Panc1 (cell line): ENCODE data around the gene COL5A2.

Source experiments
- CTCF ChIP-seq: fragments of 450-650 bp; IDR thresholded peaks from 2 replicates; pipeline ENCODE4 v1.5.1; 2017; ENCODE audit warnings: mild to moderate bottlenecking
- POLR2AphosphoS5 ChIP-seq: IDR thresholded peaks from 2 replicates; pipeline ENCODE4 v1.6.1; 2012; ENCODE audit warnings: mild to moderate bottlenecking, low read depth, low read length, moderate library complexity
- REST ChIP-seq, 2 experiments: IDR thresholded peaks; 2 replicates each; pipeline ENCODE4 v1.6.1; 2011 to 2012; ENCODE audit warnings: low read depth in 2 of 2, control low read depth in 1 of 2, low read length in 1 of 2, mild to moderate bottlenecking in 1 of 2, moderate library complexity in 1 of 2; ENCODE audit not compliant: insufficient read depth in 1 of 2
- SIN3A ChIP-seq: IDR thresholded peaks from 2 replicates; pipeline ENCODE4 v1.6.1; 2012; ENCODE audit warnings: low read depth, mild to moderate bottlenecking, low read length, moderate library complexity, borderline replicate concordance; ENCODE audit not compliant: insufficient read depth

- no peak for TF ChIP-seq CTCF
- TF ChIP-seq POLR2AphosphoS5: no peak
- no peak for TF ChIP-seq REST (IDR thresholded peaks at IDR 0.05; ENCODE audit: insufficient read depth in 1 of 2, low read depth in 2 of 2, low read length in 1 of 2)
- TF ChIP-seq SIN3A: no peak
Observed at GRCh38 chr2:189218236-189218635, 38.7 kb upstream of the COL5A2 start.
